Calu3 (cell line): ENCODE results near the gene KIF1B. TPM values are rescaled to one million over a fixed set of nuclear protein-coding genes. Genes with fewer than 3 reads are reported as not detected.

Experiments used
- BruUV-seq: library from RNA; stranded (reverse); fragments of 400-500 nt; replicated peaks from 2 replicates; lab custom pipeline; 2021; lab: Mats Ljungman, UMichigan
- CTCF ChIA-PET: fragments of 300-600 bp; sonication (Branson Sonifier 250); formaldehyde crosslinking; loops from one replicate; lab custom pipeline; 2022; ENCODE audit warnings: antibody characterized with exemption; lab: Charles Lee
- DNase-seq: peaks from one replicate; pipeline ENCODE4 v3.0.0; 2022
- H3K27ac Mint-ChIP-seq: one replicate; pipeline ENCODE4 v1.8.0; 2022; ENCODE audit warnings: mixed read lengths; ENCODE audit not compliant: unreplicated experiment
- H3K27me3 Mint-ChIP-seq: one replicate; pipeline ENCODE4 v1.8.0; 2022; ENCODE audit warnings: mixed read lengths; ENCODE audit not compliant: unreplicated experiment
- H3K36me3 Mint-ChIP-seq: one replicate; pipeline ENCODE4 v1.8.0; 2022; ENCODE audit warnings: mild to moderate bottlenecking, moderate library complexity, mixed read lengths; ENCODE audit not compliant: insufficient read depth, unreplicated experiment
- H3K4me1 Mint-ChIP-seq: one replicate; pipeline ENCODE4 v1.8.0; 2022; ENCODE audit warnings: mild to moderate bottlenecking, low read depth, mixed read lengths; ENCODE audit not compliant: unreplicated experiment
- H3K4me3 Mint-ChIP-seq: one replicate; pipeline ENCODE4 v1.8.0; 2022; ENCODE audit warnings: mild to moderate bottlenecking, low read depth, moderate library complexity, mixed read lengths; ENCODE audit not compliant: unreplicated experiment
- H3K9me3 Mint-ChIP-seq: one replicate; pipeline ENCODE4 v1.8.0; 2022; ENCODE audit warnings: low read depth, mixed read lengths; ENCODE audit not compliant: unreplicated experiment
- CTCF ChIP-seq: fragments of 200-600 bp; IDR thresholded peaks from one replicate; pipeline ENCODE4 v1.8.0; 2022; ENCODE audit warnings: antibody characterized with exemption; ENCODE audit not compliant: unreplicated experiment
- intact Hi-C: fragments of 100-400 bp; cut with micrococcal nuclease; formaldehyde crosslinking; loops from one replicate; pipeline ENCODE4 v1.10.0; 2022; ENCODE audit not compliant: unreplicated experiment
- total RNA-seq: library from RNA; stranded (reverse); gene quantifications from 2 replicates; pipeline ENCODE4 v1.2.3, GENCODE V29; 2022

The KIF1B gene
- total RNA-seq, 1 experiment from 2014 or later = 17.1 TPM

DNA sequence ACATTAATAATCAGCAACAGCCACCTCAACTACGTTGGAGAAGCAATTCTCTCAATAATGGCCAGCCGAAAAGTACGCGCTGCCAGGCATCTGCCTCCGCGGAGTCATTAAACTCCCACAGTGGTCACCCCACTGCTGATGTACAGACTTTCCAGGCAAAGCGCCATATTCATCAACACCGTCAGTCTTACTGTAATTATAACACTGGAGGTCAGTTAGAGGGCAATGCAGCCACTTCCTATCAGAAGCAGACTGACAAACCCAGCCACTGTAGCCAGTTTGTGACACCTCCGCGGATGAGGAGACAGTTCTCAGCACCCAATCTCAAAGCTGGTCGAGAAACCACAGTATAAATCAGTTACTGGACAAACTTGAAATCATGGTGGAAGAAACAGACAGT, 93.9 kb downstream of the KIF1B start:
- no peaks in the 10 kb centered on the region for H3K36me3 Mint-ChIP-seq
- no peaks in the 10 kb centered on the region for H3K9me3 Mint-ChIP-seq
- no peak overlapping the region for H3K27ac Mint-ChIP-seq
- CTCF ChIA-PET = interaction anchor here (0.5 kb wide), 1 partner anchor 364 kb away, joined by 3 read pairs; no protein-coding TSS in a partner anchor
- H3K27me3 Mint-ChIP-seq = no peaks in the 10 kb centered on the region
- DNase-seq = no peak
- intact Hi-C loops = no loop called here
- no peak overlapping the region for H3K4me3 Mint-ChIP-seq
- H3K4me1 Mint-ChIP-seq = no peaks in the 10 kb centered on the region
- no peak for TF ChIP-seq CTCF
- no TSS peak for BruUV-seq

DNA sequence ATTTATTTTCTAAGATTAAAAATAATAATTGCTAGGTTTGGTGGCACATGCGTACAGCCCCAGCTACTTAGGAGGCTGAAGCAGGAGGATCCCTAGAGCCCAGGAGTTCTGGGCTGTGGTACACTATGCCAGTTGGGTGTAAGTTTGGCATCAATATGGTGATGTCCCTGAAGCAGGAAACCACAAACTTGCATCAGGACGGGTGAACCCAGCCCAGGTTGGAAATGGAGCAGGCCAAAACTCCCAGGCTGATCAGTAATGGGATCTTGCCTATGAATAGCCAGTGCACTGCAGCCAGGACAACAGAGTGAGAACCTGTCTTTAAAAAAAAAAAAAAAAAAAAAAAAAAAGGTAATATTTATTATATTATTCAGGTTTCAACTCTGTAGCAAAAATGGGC, 96.1 kb downstream of the KIF1B start:
- no TSS peak for BruUV-seq

DNA sequence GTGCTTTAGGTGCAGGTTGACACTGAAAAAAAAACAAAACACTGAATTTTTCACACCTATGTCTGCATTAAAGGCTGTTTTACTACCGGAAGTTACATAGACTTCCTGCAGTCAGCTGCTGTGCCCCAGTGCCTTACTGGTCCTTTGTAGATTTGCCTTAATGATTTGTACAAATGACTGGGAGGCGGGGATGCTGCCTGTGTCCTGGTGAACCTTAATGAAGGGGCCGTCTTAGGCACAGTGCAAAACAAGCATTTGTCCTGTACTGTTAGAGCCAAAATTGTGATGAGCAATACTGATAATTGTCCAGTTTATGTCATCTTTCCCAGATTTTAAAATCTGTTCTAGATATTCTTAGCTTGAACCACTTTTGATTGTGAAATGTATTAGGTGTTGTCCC, 97.6 kb downstream of the KIF1B start:
- Mint-ChIP-seq H3K4me1 (no peaks in the 10 kb centered on the region), H3K36me3 (no peaks in the 10 kb centered on the region), H3K27ac (no peak overlapping the region), H3K4me3 (no peak overlapping the region), H3K9me3 (no peaks in the 10 kb centered on the region), H3K27me3 (no peaks in the 10 kb centered on the region)
- CTCF ChIA-PET = no interaction called here
- TF ChIP-seq CTCF = no peak
- BruUV-seq = no TSS peak
- intact Hi-C loops = no loop called here
- DNase-seq = no peak

More for the DNA sequence above, 96.1 kb downstream of the KIF1B start:
- Mint-ChIP-seq H3K27ac (no peak overlapping the region), H3K9me3 (no peaks in the 10 kb centered on the region), H3K4me3 (no peak overlapping the region), H3K4me1 (no peaks in the 10 kb centered on the region), H3K36me3 (no peaks in the 10 kb centered on the region), H3K27me3 (no peaks in the 10 kb centered on the region)
- CTCF ChIA-PET = no interaction called here
- no peak for DNase-seq
- intact Hi-C loops = no loop called here
- no peak for TF ChIP-seq CTCF

GRCh38 chr1:10309243-10310011, 99.1 kb downstream of the KIF1B start:
- BruUV-seq = no TSS peak
- TF ChIP-seq CTCF = no peak
- Mint-ChIP-seq H3K9me3 (no peaks in the 10 kb centered on the region), H3K4me1 (no peaks in the 10 kb centered on the region), H3K27me3 (no peaks in the 10 kb centered on the region), H3K27ac (no peak overlapping the region), H3K4me3 (no peak overlapping the region), H3K36me3 (no peaks in the 10 kb centered on the region)
- intact Hi-C loops = no loop called here
- DNase-seq = no peak
- CTCF ChIA-PET = no interaction called here
